Endothelial cell of umbilical vein (primary cell): ENCODE results near the gene TCERG1L.

Source experiments
- EZH2 ChIP-seq: IDR thresholded peaks from 2 replicates; pipeline ENCODE4 v1.6.1; 2012; ENCODE audit warnings: borderline replicate concordance, low read depth, mild to moderate bottlenecking, moderate library complexity, low read length, inconsistent platforms; ENCODE audit not compliant: severe bottlenecking
- JUN ChIP-seq: IDR thresholded peaks from 2 replicates; pipeline ENCODE4 v1.6.1; 2011; ENCODE audit warnings: borderline replicate concordance, low read depth; ENCODE audit not compliant: insufficient read length, insufficient read depth
- POLR2A ChIP-seq: IDR thresholded peaks from 2 replicates; pipeline ENCODE4 v1.6.1; 2012; ENCODE audit warnings: low read depth, mild to moderate bottlenecking, control low read depth, low read length
- TF ChIP-seq, protein P1 (sequence below), 2 donors: IDR thresholded peaks; 1 replicate in 1 of 2; 2 replicates in 1 of 2; pipeline ENCODE4 v1.5.1; 2011; ENCODE audit warnings: low read length in 2 of 2, mild to moderate bottlenecking in 2 of 2, moderate library complexity in 2 of 2, control low read depth in 1 of 2, inconsistent platforms in 1 of 2, low read depth in 1 of 2; ENCODE audit not compliant: insufficient read depth in 1 of 2; ENCODE audit errors: extremely low read depth in 1 of 2

DNA sequence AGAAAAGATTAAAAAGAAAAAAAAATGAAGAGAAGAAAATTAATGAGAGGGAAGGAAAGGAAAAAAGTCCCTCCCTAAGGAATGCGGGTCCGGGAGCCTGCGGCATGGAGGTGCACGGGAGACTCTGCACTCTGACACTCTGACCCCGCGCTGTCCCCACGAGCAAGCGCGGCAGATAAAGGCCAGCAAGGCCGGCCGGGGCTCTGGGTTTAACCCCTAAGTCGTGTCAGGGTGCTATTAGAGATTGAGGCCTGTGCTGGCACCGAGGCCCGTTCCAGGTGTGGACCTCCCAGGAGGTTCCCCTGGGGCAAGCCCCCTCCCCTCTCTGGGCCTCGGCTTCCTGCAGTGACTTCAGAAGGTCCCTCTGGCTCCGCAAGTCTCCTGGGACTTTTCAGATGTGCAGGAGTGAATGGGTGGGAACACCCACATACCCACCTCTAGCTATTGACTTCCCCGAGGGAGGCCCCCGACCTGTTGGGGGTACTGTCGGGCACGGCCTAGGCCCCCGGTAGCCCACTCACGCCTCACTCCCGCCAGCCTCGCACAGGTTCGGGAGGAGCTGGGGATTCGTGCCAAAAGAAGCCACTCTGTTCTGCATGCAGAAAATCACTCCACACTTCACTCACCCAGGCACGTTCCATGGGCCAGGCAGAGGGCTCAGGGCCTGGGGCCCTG lies 164.1 kb downstream of the TCERG1L start:
- TF ChIP-seq POLR2A = no peak
- TF ChIP-seq, protein P1, sequence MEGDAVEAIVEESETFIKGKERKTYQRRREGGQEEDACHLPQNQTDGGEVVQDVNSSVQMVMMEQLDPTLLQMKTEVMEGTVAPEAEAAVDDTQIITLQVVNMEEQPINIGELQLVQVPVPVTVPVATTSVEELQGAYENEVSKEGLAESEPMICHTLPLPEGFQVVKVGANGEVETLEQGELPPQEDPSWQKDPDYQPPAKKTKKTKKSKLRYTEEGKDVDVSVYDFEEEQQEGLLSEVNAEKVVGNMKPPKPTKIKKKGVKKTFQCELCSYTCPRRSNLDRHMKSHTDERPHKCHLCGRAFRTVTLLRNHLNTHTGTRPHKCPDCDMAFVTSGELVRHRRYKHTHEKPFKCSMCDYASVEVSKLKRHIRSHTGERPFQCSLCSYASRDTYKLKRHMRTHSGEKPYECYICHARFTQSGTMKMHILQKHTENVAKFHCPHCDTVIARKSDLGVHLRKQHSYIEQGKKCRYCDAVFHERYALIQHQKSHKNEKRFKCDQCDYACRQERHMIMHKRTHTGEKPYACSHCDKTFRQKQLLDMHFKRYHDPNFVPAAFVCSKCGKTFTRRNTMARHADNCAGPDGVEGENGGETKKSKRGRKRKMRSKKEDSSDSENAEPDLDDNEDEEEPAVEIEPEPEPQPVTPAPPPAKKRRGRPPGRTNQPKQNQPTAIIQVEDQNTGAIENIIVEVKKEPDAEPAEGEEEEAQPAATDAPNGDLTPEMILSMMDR (IDR thresholded peaks at IDR 0.05; ENCODE audit: extremely low read depth in 1 of 2, insufficient read depth in 1 of 2, low read depth in 1 of 2, low read length in 2 of 2) = no peak
- TF ChIP-seq JUN = no peak
- no peak for TF ChIP-seq EZH2
